HG02759 (cell line): ENCODE measurements around the gene ADGRL3.

Source experiments
- ATAC-seq: cut with Tn5 transposase; IDR thresholded peaks from one replicate; pipeline ENCODE4 v1.9.1; 2021; ENCODE audit warnings: mild to moderate bottlenecking, moderate library complexity; ENCODE audit not compliant: unreplicated experiment

The ADGRL3 gene

DNA sequence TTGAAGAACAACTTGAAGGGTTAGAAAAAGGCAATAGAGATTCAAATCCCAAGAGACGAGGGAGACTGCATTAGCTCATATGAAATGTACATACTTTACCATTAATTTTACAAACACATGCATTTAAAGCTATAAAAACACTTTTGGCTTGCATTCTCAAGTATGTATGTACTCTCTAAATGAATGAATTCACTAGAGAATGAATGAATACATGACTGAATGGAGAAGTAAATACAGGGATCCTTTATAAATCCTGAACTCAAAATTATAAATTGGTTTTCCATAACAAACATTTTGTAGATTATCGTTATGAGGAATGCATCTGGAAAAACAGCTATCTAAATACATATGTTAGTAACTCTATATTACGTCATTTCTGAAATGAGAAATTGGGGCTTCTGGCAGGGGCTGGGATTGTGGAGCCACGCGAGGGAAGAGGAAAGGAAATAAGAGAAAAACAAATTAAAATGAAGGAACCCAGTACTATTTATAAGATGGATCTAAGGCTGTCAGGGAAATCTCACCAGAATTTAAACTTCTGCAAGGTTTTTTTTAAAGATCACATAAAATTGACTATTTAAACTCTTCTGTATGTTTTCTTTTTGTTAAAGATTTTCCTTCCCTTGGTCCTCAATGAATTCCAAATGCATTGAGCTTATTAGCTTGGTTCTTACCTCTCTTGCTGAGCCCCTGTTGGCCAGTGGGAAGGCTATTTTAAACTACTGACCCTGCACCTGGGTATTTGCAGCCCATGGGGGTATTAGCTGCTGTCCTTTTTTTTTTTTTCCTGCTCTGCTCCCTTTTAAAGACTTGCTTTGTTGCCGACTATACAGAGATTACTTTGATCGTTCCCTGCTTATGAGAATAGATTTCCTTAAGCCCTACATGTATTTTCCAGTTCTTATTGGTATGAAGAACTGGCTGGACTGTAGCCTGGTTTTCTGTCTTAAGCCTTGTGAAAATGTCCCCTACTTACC, 207.8 kb downstream of the ADGRL3 start:
- no peak for ATAC-seq

GRCh38 chr4:61408861-61409260, 208.7 kb downstream of the ADGRL3 start:
- no peak for ATAC-seq

DNA sequence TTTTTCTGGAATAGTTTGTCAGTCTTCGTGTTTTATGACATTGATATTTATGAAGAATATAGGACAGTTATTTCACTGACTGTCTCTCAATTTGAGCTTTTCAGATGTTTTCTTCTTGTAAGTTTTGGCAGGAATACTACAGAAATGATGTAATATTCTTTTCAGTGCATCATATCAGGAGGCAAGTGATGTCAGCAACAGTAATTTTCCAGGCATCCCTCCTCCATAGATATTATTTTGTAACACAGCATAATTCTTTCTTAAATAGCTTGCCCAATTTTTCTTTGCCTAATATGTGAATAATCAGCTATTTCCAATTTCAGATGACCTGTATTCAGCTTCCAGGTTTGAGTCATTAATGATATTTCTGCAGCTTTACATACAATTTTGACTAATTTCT, 211.1 kb downstream of the ADGRL3 start:
- ATAC-seq: no peak

DNA sequence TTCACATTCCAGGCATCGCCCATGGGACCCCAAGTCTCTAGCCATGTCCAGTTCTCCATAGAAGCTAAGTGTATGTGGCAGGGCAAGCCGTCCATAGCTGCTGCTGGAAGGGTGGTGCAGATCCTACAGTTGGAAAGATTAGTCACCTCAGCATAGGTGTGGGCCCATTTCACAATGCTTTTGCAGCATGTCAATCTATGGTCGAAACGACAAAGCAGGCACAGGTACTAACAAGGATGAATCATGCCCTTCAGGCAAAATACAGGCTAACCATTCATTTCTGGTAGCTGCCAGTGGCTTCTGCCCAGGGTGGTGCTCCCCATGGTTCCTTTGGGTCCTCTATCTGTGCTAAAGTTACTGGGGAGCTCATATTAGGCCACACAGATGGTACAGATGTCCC, 225.2 kb downstream of the ADGRL3 start:
- ATAC-seq: no peak

- no peak for ATAC-seq
These were observed 226.1 kb downstream of the ADGRL3 start for GRCh38 chr4:61426229-61426628.

GRCh38 chr4:61427099-61427817, 227.1 kb downstream of the ADGRL3 start:
- ATAC-seq: no peak

GRCh38 chr4:61427818-61428495, 227.8 kb downstream of the ADGRL3 start:
- ATAC-seq: no peak

GRCh38 chr4:61428950-61429349, 228.8 kb downstream of the ADGRL3 start:
- no peak for ATAC-seq

- no peak for ATAC-seq
These were observed 231.0 kb downstream of the ADGRL3 start for GRCh38 chr4:61431131-61431530.

DNA sequence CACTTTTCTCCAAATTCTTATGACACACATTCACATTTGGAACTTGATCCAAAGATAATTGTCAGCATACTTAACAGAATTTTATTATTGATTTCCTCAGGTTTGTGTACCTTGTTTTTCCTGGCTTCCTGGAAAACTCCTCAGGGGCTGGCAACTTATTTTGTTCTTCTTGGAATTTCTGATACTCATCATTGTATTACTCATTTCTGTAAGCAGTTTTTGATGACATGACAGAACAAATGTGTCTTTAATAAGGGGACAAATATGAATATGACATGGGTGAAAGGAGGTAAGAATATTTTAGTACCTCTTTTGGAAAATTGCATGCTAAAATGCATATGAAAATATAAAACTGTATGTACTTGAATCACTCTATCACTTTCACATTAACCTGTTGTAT, 237.8 kb downstream of the ADGRL3 start:
- ATAC-seq: no peak

- ATAC-seq: no peak
These were observed 240.2 kb downstream of the ADGRL3 start for GRCh38 chr4:61440321-61440720.

- ATAC-seq: no peak
These were observed 242.8 kb downstream of the ADGRL3 start for GRCh38 chr4:61442936-61443335.

GRCh38 chr4:61443813-61444510, 243.8 kb downstream of the ADGRL3 start:
- ATAC-seq: no peak

DNA sequence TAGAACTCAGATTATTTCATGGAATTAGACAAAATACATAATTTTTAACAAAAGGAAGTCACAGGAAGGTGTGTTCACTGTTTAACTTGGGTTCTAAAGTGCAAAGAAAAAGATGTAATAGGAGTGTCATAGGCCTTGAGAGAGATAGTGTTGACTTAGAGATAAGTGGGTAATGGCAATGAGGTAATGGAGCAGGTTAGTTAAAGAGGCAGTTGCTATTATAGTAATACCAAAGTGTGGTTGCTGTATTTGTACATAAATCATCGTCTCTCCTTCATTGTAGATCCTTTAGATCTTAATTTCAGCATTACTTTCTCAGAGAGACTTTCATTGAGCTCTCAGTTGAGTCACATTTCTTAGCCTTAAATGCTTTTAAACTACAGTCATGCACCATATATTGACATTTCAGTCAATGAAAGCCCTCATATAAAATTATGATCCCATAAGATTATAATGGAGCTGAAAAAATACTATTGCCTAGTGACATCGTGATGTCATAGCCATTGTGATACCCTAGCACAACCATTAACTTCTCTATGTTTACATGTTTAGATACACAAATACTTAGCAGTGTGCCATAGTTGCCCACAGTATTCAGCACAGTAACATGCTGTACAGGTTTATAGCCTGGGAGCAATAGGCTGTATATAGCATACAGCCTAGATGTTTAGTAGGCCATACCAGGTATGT, 245.4 kb downstream of the ADGRL3 start:
- ATAC-seq: no peak

GRCh38 chr4:61446941-61447340, 246.8 kb downstream of the ADGRL3 start:
- no peak for ATAC-seq

DNA sequence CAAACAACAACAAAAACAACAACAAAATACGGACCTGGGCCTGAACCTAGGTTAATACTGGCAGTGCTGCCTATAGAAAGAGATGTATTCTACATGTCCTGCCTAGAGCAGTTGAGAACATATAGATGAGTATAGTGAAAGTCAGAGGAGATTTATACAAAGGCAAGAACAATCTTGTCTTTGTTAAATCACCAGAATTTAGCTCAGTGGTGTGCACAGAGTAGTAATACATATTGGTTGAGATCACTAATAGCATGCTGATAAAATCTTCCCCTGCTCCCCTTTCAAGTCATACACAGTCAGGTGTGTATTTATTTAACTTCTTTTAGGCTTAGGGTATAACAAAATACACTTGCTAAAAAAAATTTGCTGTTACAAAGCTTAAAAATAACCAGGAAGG, 247.8 kb downstream of the ADGRL3 start:
- no peak for ATAC-seq

DNA sequence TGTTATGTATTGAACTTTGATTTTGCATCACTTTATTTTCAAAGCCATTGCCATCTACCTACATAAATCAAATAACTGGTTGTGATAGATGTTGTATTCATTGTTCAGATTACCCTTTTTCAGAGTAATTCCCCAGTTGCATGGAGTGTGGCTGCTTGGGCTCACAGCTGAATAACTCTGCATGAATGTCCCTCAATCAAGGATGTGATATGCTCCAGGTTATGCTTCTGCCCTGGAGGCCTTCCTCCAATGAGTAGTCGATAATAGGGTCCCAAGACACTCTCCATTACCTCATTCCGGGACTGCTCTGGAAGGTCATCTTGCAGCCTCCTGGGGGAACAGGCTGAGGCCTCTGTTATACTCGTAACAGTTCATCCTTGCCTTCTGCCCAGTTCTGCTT, 251.8 kb downstream of the ADGRL3 start:
- no peak for ATAC-seq

DNA sequence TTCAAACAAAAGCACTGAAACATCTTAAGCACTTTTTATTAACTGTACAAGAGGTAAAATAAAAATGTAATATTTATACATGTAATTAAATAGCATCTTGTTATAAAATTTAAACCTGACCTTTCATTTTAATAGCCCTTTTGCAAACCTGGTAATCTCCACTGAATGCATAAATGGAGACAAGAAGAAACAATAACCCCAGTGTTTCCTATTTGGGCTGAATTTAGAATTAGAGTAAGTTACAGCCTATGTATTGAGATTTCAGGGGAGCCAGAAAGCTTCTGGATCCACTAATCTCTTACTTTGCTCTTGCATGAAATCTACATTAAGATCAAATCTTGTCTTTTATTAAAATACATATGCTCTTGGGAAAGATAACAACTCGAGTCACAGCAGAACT, 261.8 kb downstream of the ADGRL3 start:
- no peak for ATAC-seq

- no peak for ATAC-seq
These were observed 262.6 kb downstream of the ADGRL3 start for GRCh38 chr4:61462451-61463326.
